GM13976 (cell line): ENCODE data around the gene PTPRCAP.
A peak's percentile ranks its signal among the peaks of the same experiment; 100 is the strongest.
"Not testable (repeated sequence)": the region's sequence is repeated elsewhere in the genome, so short reads cannot be mapped to it uniquely, and the experiment has no call there.

Source experiments
- DNase-seq: peaks from one replicate; pipeline ENCODE4 v3.0.0; 2012; ENCODE audit warnings: low spot score
- in situ Hi-C: fragments of 300-500 bp; cut with MboI; formaldehyde crosslinking; loops from one replicate; pipeline ENCODE4 v1.12.0; 2022; ENCODE audit warnings: low sequenced_read_pairs, mixed read lengths, inconsistent platforms; ENCODE audit not compliant: unreplicated experiment
- TF ChIP-seq, protein P1 (sequence below): IDR thresholded peaks from 2 replicates; pipeline ENCODE4 v1.5.1; 2012; ENCODE audit warnings: borderline replicate concordance, mild to moderate bottlenecking; ENCODE audit not compliant: insufficient read depth; ENCODE audit errors: extremely low read depth, missing control alignments, control extremely low read depth

The PTPRCAP gene

GRCh38 chr11:67468456-67468758 is 30.9 kb upstream of the PTPRCAP start:
- no peak for DNase-seq
- in situ Hi-C loops: no loop called here

DNA sequence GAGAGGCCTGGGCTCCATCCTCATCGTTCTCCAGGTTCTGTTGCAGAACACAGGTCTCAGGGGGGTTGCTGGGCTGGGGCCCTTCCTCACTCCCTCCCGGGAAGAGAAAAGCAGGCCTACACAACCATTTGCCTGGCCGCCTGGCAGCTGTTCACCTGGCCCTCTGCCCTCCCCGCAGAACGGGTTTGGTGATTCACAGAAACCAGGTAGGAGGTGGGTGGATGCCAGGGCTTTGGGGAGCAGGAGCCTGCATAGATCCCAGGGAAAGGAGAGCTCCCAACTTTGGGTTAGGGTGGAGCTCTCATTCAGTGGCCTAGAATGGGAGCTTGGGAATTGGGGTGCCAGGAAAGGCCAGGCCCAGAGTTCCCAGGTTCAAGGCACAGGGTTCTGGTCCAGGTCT is 30.6 kb upstream of the PTPRCAP start:
- in situ Hi-C loops: no loop called here
- TF ChIP-seq, protein P1, sequence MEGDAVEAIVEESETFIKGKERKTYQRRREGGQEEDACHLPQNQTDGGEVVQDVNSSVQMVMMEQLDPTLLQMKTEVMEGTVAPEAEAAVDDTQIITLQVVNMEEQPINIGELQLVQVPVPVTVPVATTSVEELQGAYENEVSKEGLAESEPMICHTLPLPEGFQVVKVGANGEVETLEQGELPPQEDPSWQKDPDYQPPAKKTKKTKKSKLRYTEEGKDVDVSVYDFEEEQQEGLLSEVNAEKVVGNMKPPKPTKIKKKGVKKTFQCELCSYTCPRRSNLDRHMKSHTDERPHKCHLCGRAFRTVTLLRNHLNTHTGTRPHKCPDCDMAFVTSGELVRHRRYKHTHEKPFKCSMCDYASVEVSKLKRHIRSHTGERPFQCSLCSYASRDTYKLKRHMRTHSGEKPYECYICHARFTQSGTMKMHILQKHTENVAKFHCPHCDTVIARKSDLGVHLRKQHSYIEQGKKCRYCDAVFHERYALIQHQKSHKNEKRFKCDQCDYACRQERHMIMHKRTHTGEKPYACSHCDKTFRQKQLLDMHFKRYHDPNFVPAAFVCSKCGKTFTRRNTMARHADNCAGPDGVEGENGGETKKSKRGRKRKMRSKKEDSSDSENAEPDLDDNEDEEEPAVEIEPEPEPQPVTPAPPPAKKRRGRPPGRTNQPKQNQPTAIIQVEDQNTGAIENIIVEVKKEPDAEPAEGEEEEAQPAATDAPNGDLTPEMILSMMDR: no peak
- no peak for DNase-seq

More at GRCh38 chr11:67468456-67468758, 30.9 kb upstream of the PTPRCAP start:
- TF ChIP-seq, protein P1: no peak

DNA sequence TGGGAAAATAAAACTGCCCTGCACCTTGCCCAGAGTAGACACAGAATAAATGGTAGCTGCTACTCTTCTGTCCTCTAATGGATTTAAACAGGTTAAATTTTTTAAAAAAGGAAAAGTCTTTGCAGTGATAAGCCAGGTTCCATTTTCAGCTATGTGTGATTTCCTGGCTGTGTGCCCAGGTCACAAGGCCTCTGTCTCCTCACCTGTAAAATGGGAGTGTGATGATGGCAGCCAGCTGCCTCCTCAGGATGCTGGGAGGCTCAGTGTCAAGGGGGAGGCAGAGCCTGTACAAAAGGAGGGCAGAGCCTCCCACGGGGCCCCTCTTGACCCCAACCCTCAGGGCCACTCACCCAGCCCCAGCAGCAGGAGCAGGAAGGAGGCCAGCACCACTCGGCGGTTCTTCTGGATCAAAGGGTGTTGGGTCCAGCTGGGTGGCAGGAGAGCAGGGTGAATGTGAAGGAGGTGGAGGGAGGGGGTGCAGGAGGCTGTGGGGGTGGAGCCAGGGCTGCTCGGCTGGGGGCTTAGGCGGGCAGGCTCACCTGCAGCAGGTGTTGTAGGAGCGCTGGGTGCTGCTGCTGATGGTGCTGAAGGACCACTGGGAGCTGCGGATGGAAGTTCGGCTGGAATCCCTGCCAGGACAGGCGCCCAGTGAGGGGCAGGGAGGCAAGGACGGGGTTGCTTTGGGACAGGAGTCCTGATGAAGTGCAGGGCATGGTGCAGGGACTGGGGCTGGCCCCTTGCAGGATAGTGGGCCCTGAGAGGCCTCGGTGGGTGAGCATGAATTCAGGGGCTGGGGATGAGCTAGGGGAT is 29.7 kb upstream of the PTPRCAP start:
- no peak for DNase-seq
- TF ChIP-seq, protein P1: no peak
- in situ Hi-C loops: no loop called here

DNA sequence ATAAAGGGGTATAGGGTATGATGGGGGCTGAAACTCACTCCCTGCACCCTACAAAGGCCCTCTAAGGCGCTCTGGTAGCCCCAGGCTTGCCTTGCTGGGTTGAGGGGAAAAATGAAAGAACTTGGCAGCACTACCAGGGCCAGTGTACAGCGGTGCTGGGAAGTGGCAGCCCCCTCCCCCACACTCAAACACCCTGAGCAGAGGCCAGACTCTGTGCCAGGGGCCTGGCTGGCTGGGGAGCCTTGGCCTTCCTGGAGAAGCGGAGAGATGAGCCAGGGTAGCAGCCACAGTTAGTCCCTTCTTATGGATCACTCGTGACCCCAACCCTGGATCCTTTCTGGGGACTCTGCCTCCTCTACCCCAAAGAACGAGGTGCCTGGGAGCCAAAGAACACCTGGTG is 28.9 kb upstream of the PTPRCAP start:
- in situ Hi-C loops: no loop called here
- TF ChIP-seq, protein P1: no peak
- DNase-seq: no peak

GRCh38 chr11:67465530-67465929 is 28.0 kb upstream of the PTPRCAP start:
- in situ Hi-C loops, DNase-seq: not testable (repeated sequence)

- no peak for DNase-seq
- TF ChIP-seq, protein P1: no peak
- in situ Hi-C loops: no loop called here
Measured at GRCh38 chr11:67465189-67465510, 27.7 kb upstream of the PTPRCAP start.

DNA sequence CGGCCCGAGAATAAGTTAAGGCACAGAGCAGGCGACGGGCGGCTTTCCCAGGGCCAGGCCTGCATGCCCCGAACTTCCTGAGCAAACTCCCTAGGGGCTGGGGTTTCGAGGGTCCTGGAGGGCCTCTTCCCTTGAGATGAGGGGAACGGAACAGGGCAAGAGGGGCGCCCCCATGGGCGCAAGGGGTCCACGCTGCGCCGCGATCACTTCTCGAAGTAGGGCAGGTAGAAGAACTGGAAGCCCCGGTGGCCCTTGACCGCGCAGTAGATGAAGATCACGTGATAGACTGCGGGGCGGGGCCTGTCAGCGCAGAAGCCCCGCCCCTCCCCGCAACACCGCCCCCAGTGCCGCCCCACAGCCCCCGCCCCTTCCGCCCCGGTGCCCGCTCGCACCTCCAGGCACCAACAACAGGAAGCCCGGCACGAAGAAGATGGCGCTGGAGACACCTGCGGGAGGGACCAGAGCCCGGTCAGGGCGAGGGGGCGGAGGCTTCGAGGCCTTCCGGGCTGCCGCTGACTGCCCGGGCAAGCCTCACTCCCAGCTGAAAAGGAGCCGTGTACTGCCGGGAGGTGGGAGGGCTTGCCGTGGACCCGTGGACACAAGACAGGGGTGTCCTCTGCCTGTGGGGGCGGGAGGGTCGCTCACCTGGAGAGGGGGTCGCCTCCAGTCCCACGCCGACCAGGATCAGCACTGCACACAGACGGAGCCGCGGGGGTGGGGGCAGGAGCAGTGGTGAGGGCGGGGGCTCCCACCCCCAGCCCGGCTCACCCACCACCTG is 27.1 kb upstream of the PTPRCAP start:
- peak; percentile 96 for DNase-seq
- TF ChIP-seq, protein P1: no peak
- in situ Hi-C loops: no loop called here
